Vagina (tissue), 2 donors: ENCODE data around the gene GPR137. TPM values are rescaled to one million over a fixed set of nuclear protein-coding genes. Genes with fewer than 3 reads are reported as not detected.

ENCODE experiments used
- DNase-seq, 2 donors: peaks; one replicate each; pipeline ENCODE4 v3.0.0-alpha.2; 2017; ENCODE audit errors: extremely low spot score in 2 of 2
- H3K27ac ChIP-seq: fragments of 200-600 bp; sonication (generic); one replicate; pipeline ENCODE4 v1.5.1; 2019
- H3K27me3 ChIP-seq: fragments of 200-600 bp; sonication (generic); one replicate; pipeline ENCODE4 v1.5.1; 2019
- H3K36me3 ChIP-seq, 2 donors: fragments of 200-600 bp; sonication (generic); one replicate each; pipeline ENCODE4 v1.5.1; 2017 to 2019
- H3K4me1 ChIP-seq: fragments of 200-600 bp; sonication (generic); one replicate; pipeline ENCODE4 v1.5.1; 2019
- H3K4me3 ChIP-seq, 2 donors: fragments of 200-600 bp; sonication (generic); 1 replicate in 1 of 2; 2 replicates in 1 of 2; pipeline ENCODE4 v1.5.1; 2016 to 2019
- H3K9me3 ChIP-seq: fragments of 200-600 bp; sonication (generic); one replicate; pipeline ENCODE4 v1.5.1; 2019
- POLR2A ChIP-seq, 2 donors: fragments of 450-650 bp; IDR thresholded peaks; one replicate each; pipeline ENCODE4 v1.6.1; 2017; ENCODE audit warnings: antibody characterized with exemption in 2 of 2, mild to moderate bottlenecking in 2 of 2, moderate library complexity in 2 of 2
- POLR2AphosphoS5 ChIP-seq, 2 donors: sonication (generic); formaldehyde crosslinking; IDR thresholded peaks; one replicate each; pipeline ENCODE4 v1.9.0; 2017; ENCODE audit warnings: antibody characterized with exemption in 2 of 2, mild to moderate bottlenecking in 2 of 2, low read depth in 1 of 2; ENCODE audit not compliant: insufficient read depth in 1 of 2
- intact Hi-C: fragments of 100-400 bp; cut with DNase I; formaldehyde crosslinking; loops from one replicate; pipeline ENCODE4 v1.15.1; 2023
- total RNA-seq: library from RNA; depleted of rRNA; stranded (reverse); fragments of >200 nt; gene quantifications from one replicate; pipeline ENCODE4 v1.2.3, GENCODE V29; 2016
- TF ChIP-seq, protein P1 (sequence below), 3 experiments: fragments of 450-650 bp in 2 of 3; fragments of 200-600 bp in 1 of 3; sonication (generic) in 1 of 3; IDR thresholded peaks; one replicate each; pipeline ENCODE4 v1.5.1; 2017 to 2019; ENCODE audit warnings: antibody characterized with exemption in 3 of 3, mild to moderate bottlenecking in 2 of 3, moderate library complexity in 2 of 3

The GPR137 gene
- total RNA-seq, 1 donor from 2014 or later = 20.6 TPM

DNA sequence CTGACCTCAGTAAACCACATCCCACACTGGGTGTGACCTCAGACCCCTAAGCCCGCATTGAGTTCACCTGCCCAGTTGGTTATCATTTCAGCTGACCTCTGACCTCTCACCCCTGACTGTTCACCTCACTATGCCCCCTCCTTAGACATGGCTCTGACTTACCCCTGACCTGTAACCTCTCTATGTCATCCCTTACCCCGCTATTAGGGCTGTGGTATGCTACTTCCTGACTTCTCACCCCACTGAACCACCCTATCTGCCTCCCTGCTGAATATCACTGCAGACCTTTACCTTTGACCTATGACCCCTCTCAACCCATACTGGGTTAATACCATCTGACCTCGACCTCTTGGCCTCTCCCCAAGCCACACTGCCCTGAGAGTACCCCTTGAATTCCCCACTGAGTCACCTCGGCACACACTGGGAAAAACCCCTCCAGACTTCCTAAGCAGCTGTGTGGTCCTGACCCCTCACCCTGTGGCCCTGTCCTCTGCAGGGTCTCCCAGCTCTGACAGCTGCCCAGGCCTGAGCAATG lies 26.0 kb upstream of the GPR137 start:
- no peaks in the 10 kb centered on the region for H3K9me3 ChIP-seq
- no peak for DNase-seq
- H3K4me3 ChIP-seq = no peak overlapping the region
- TF ChIP-seq, protein P1, sequence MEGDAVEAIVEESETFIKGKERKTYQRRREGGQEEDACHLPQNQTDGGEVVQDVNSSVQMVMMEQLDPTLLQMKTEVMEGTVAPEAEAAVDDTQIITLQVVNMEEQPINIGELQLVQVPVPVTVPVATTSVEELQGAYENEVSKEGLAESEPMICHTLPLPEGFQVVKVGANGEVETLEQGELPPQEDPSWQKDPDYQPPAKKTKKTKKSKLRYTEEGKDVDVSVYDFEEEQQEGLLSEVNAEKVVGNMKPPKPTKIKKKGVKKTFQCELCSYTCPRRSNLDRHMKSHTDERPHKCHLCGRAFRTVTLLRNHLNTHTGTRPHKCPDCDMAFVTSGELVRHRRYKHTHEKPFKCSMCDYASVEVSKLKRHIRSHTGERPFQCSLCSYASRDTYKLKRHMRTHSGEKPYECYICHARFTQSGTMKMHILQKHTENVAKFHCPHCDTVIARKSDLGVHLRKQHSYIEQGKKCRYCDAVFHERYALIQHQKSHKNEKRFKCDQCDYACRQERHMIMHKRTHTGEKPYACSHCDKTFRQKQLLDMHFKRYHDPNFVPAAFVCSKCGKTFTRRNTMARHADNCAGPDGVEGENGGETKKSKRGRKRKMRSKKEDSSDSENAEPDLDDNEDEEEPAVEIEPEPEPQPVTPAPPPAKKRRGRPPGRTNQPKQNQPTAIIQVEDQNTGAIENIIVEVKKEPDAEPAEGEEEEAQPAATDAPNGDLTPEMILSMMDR (IDR thresholded peaks at IDR 0.05) = no peak
- TF ChIP-seq POLR2AphosphoS5 (IDR thresholded peaks at IDR 0.05; ENCODE audit: insufficient read depth in 1 of 2, low read depth in 1 of 2) (no peak), POLR2A (IDR thresholded peaks at IDR 0.05) (no peak)
- intact Hi-C loops = no loop called here
- H3K27ac ChIP-seq = no peak overlapping the region
- H3K36me3 ChIP-seq = peaks cover 0 to 64% of the 10 kb centered on the region in 2 donors
- no peaks in the 10 kb centered on the region for H3K27me3 ChIP-seq
- H3K4me1 ChIP-seq = no peaks in the 10 kb centered on the region

DNA sequence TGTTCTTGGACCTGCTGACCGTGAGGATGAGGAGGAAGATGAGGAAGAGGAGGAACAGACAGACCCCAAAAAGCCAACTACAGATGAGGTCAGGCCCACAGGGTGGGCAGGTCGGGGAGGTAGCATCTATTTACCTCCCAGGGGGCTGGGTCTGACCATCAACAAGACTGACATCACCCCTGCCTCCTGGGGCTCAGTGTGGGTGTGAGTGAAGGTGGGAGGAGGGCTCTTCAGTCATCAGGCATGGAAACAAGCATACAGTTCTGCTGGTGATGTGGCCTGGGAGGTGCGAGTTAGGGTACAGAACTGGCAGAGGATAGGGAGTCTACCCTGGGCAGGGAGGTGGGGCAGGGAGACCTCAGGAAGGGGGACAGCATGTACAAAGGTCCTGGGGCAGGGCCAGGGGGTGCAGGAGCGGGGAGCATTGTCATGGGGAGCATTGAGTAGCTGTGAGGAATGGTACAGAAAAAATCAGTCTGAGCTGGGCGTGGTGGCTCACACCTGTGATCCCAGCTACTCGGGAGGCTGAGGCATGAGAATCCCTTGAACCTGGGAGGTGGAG lies 25.4 kb upstream of the GPR137 start:
- Histone ChIP-seq H3K36me3 (peaks cover 0 to 61% of the 10 kb centered on the region in 2 donors), H3K4me3 (no peak overlapping the region), H3K9me3 (no peaks in the 10 kb centered on the region), H3K27ac (no peak overlapping the region), H3K27me3 (no peaks in the 10 kb centered on the region), H3K4me1 (no peaks in the 10 kb centered on the region)
- no peak for TF ChIP-seq POLR2AphosphoS5 (IDR thresholded peaks at IDR 0.05; ENCODE audit: insufficient read depth in 1 of 2, low read depth in 1 of 2)
- TF ChIP-seq, protein P1 (IDR thresholded peaks at IDR 0.05) = no peak
- TF ChIP-seq POLR2A (IDR thresholded peaks at IDR 0.05) = no peak
- intact Hi-C loops = no loop called here
- no peak for DNase-seq

DNA sequence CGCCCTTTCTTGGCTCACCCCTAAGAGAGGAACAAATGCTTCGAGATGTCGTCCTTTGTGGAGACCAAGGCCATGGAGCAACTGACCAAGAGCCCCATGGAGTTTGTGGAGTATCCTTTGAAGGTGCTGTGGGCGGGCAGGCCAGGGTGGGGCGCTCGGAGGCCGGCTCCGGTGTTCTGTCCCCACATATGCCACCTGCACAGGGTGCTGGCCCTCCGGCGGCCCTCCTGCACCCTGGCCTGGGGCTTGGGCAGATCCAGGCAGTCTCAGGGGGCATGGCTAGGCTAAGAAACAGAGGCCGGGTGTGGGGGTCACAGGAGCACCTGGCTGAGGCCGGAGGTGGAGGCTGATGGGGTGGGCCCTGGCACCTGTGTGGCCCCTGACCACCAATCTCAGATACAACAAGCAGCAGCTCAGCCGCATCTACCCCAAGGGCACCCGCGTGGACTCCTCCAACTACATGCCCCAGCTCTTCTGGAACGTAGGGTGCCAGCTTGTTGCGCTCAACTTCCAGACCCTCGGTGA lies 24.0 kb upstream of the GPR137 start:
- TF ChIP-seq POLR2AphosphoS5 (IDR thresholded peaks at IDR 0.05; ENCODE audit: insufficient read depth in 1 of 2, low read depth in 1 of 2) (no peak), POLR2A (IDR thresholded peaks at IDR 0.05) (no peak)
- TF ChIP-seq, protein P1 (IDR thresholded peaks at IDR 0.05) = no peak
- H3K36me3 ChIP-seq = peaks cover 0 to 67% of the 10 kb centered on the region in 2 donors
- H3K9me3 ChIP-seq = no peaks in the 10 kb centered on the region
- no peak for DNase-seq
- no peaks in the 10 kb centered on the region for H3K27me3 ChIP-seq
- no peaks in the 10 kb centered on the region for H3K4me1 ChIP-seq
- H3K4me3 ChIP-seq = no peak overlapping the region
- intact Hi-C loops = no loop called here
- H3K27ac ChIP-seq = no peak overlapping the region

DNA sequence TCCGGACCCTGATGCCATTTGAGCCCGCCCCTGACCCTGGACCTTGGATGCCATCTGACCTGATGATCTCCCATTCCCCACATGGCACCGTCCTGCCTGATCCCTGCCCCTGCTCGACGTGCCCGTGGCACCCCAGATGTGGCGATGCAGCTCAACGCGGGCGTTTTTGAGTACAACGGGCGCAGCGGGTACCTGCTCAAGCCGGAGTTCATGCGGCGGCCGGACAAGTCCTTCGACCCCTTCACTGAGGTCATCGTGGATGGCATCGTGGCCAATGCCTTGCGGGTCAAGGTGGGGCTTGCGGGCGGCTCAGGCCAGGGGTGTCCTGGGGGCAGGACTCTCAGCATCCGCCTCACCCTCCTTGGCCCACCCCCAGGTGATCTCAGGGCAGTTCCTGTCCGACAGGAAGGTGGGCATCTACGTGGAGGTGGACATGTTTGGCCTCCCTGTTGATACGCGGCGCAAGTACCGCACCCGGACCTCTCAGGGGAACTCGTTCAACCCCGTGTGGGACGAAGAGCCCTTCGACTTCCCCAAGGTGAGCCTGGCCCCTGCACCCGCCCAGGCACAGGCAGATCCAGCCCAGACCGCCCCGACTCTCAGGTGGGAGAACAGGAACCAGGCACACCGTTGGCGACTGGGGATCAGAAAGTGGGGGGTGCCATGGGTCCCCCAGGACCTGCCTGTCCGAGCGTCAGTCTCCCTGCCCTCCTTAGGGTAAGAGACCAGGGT lies 23.2 kb upstream of the GPR137 start:
- H3K27ac ChIP-seq = no peak overlapping the region
- H3K9me3 ChIP-seq = no peaks in the 10 kb centered on the region
- TF ChIP-seq, protein P1 (IDR thresholded peaks at IDR 0.05) = no peak
- TF ChIP-seq POLR2A (IDR thresholded peaks at IDR 0.05) (no peak), POLR2AphosphoS5 (IDR thresholded peaks at IDR 0.05; ENCODE audit: insufficient read depth in 1 of 2, low read depth in 1 of 2) (no peak)
- H3K27me3 ChIP-seq = no peaks in the 10 kb centered on the region
- no peak for DNase-seq
- H3K36me3 ChIP-seq = peaks cover 0 to 68% of the 10 kb centered on the region in 2 donors
- no peak overlapping the region for H3K4me3 ChIP-seq
- peaks cover 4% of the 10 kb centered on the region for H3K4me1 ChIP-seq
- intact Hi-C loops = no loop called here
